Mucosa of rectum (tissue), 2 donors: ENCODE data around the gene LMBR1.
"Not testable (repeated sequence)": the region's sequence is repeated elsewhere in the genome, so short reads cannot be mapped to it uniquely, and the experiment has no call there.

ENCODE experiments used
- H3K27ac ChIP-seq, 2 donors: one replicate each; pipeline ENCODE4 v1.7.0; 2013; ENCODE audit warnings: inconsistent platforms in 2 of 2, low read depth in 2 of 2, low read length in 2 of 2
- H3K27me3 ChIP-seq, 2 donors: one replicate each; pipeline ENCODE4 v1.7.0; 2013; ENCODE audit warnings: low read length in 2 of 2; ENCODE audit not compliant: control insufficient read depth in 2 of 2, insufficient read depth in 2 of 2
- H3K36me3 ChIP-seq, 2 donors: one replicate each; pipeline ENCODE4 v1.7.0; 2013; ENCODE audit warnings: low read length in 2 of 2; ENCODE audit not compliant: control insufficient read depth in 2 of 2, insufficient read depth in 2 of 2
- H3K4me1 ChIP-seq, 2 donors: one replicate each; pipeline ENCODE4 v1.7.0; 2013; ENCODE audit warnings: low read length in 2 of 2, mild to moderate bottlenecking in 1 of 2; ENCODE audit not compliant: control insufficient read depth in 2 of 2, insufficient read depth in 2 of 2
- H3K4me3 ChIP-seq, 2 donors: one replicate each; pipeline ENCODE4 v1.7.0; 2013; ENCODE audit warnings: low read length in 2 of 2
- H3K9ac ChIP-seq, 2 donors: one replicate each; pipeline ENCODE4 v1.7.0; 2013; ENCODE audit warnings: low read length in 2 of 2, low read depth in 1 of 2, mild to moderate bottlenecking in 1 of 2
- H3K9me3 ChIP-seq, 2 donors: one replicate each; pipeline ENCODE4 v1.7.0; 2013; ENCODE audit warnings: low read length in 2 of 2; ENCODE audit not compliant: control insufficient read depth in 2 of 2
- donor health status: healthy.
- donor health status: Normal muscosa, but diverticular disease.

The LMBR1 gene

DNA sequence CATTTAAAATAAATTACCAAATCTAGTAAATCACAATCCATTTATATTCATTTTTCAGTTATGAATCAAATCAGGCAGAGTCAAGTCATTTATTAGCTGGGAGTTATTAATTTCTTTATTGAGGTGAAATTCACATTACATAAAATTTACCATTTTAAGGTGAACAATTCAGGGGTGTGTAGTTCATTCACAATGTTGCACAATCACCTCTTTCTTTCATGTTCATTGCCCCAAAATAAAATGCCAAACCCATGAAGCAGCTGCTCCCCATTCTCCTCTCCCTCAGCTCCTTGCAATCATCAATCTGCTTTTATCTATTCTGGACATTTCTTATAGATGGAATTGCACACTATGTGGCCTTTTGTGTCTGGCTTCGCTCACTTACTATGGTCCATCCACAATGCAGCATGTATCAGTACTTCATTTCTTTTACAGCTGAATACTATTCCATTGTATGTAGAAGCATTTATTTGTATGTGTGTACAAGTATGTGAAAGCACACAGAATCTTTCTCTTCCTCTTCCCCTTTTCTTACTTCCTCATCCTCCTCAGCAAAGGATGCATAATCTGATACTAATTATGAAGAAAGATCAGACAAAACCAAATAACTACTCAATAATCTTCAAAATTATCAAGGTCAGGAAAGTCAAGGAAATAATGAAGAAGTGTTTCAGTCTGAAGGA lies 60.6 kb downstream of the LMBR1 start:
- Histone ChIP-seq H3K9me3 (no peaks in the 10 kb centered on the region), H3K27ac (no peak overlapping the region), H3K27me3 (no peaks in the 10 kb centered on the region), H3K9ac (no peak overlapping the region), H3K36me3 (no peaks in the 10 kb centered on the region), H3K4me3 (no peak overlapping the region), H3K4me1 (no peaks in the 10 kb centered on the region)

DNA sequence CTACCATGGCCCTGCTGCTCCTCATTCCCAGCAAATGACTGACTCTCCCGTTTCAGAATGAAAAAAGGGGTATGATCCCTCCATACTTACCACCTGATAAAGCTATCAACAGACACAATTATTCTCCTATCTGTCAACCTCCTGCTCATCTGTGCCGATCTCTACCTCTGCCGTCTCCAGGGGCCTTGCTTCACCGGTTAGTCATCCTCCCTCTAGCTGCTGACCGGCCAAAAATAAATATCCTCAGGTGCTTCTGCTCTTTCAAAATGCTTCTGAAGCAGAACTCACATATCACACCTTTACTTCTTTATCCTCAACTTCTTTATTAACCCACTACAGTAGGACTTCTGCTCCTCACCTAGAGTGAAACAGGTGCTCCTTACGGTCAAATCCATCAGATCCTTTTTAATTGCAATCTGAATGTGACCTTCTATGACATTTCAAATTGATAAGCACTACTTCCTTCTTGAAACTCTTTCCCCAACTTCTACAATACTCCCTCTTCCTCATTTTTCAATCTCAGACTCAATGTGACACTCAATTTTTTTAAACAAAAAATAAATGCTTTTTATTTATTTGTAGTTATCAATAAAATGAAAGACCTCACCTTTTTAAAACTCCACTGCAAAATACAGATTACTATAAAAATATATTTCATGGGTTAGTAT lies 63.2 kb downstream of the LMBR1 start:
- Histone ChIP-seq H3K36me3 (no peaks in the 10 kb centered on the region), H3K9me3 (no peaks in the 10 kb centered on the region), H3K9ac (no peak overlapping the region), H3K27me3 (no peaks in the 10 kb centered on the region), H3K4me1 (no peaks in the 10 kb centered on the region), H3K27ac (no peak overlapping the region), H3K4me3 (no peak overlapping the region)

DNA sequence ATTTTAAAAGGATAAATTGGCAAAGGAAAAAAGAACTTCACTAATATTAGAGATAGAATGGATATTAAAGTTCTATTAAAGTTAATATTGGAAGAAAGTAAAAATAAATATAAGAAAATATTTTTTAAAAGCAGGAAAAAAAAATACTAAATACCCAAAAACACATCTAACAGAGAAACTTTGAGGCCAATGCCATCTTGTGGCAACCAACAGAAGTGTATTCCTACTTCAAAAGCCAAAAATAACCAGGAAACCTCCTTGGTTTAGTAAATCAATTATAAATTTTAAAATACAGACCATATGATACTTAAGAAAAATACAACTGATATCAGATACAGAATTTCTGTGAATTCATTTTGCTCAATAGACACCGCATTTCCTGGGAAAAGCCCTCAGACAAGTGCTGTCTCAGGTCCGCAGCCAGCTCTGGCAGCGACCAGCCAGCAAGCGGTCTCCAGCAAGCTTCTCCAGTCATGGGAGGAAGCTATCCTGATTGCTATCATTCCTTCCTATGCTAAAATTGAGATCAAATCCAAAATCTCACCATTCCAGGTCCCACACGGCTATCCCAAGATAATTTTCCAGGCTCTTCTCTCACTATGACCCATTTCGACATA lies 65.3 kb downstream of the LMBR1 start:
- no peak overlapping the region for H3K4me3 ChIP-seq
- H3K27me3 ChIP-seq = no peaks in the 10 kb centered on the region
- no peaks in the 10 kb centered on the region for H3K4me1 ChIP-seq
- no peak overlapping the region for H3K9ac ChIP-seq
- H3K36me3 ChIP-seq = no peaks in the 10 kb centered on the region
- no peak overlapping the region for H3K27ac ChIP-seq
- H3K9me3 ChIP-seq = no peaks in the 10 kb centered on the region

DNA sequence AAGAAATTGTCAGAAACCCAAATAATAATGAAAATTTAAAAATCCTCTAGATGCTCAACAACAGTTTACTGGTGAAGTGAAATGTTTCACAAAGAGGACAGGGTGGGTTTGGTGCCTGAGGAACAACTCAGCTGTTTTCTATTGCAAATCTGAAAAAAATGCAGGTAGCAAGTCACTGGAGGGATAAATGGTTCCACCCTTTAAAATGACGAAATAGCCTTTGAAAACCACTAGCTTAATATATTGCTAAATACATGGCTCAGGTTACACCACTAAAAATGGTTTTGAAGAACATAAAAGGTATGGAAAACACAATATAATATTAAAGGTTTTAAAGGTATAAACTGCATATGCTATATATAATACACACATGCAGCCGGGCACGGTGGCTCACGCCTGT lies 69.5 kb downstream of the LMBR1 start:
- no peaks in the 10 kb centered on the region for H3K36me3 ChIP-seq
- no peak overlapping the region for H3K4me3 ChIP-seq
- no peaks in the 10 kb centered on the region for H3K9me3 ChIP-seq
- no peaks in the 10 kb centered on the region for H3K27me3 ChIP-seq
- no peak overlapping the region for H3K9ac ChIP-seq
- H3K4me1 ChIP-seq = no peaks in the 10 kb centered on the region
- H3K27ac ChIP-seq = no peak overlapping the region

DNA sequence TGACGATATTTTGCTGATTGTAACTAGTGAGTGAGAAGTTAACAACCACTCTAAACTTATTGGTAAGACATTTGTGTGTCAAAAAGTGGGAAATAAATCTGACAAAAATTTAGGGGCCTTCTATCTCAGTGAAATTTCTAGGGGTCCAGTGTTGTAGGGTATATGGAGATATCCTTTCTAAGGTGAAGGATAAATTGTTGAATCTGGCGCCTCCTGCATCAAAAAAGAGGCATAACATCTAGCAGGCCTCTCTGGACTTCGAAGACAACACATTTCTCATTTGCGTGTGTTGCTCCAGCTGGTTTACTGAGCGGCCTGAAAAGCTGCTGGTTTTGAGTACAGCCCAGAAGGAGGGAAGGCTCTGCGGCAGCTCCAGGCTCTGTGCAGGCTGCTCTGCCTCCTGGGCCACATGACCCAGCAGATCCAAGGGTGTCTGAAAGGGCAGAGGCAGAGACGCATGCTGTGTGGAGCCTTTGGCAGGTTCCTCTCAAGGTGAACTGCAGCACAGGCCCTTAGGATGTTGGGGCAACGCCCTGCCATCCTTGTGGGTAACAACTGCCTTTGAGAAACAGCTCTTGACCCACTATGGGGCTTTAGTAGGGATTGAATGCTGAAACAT lies 72.4 kb downstream of the LMBR1 start:
- H3K36me3 ChIP-seq = no peaks in the 10 kb centered on the region
- no peak overlapping the region for H3K4me3 ChIP-seq
- no peak overlapping the region for H3K27ac ChIP-seq
- H3K9ac ChIP-seq = no peak overlapping the region
- H3K27me3 ChIP-seq = no peaks in the 10 kb centered on the region
- no peaks in the 10 kb centered on the region for H3K4me1 ChIP-seq
- no peaks in the 10 kb centered on the region for H3K9me3 ChIP-seq

DNA sequence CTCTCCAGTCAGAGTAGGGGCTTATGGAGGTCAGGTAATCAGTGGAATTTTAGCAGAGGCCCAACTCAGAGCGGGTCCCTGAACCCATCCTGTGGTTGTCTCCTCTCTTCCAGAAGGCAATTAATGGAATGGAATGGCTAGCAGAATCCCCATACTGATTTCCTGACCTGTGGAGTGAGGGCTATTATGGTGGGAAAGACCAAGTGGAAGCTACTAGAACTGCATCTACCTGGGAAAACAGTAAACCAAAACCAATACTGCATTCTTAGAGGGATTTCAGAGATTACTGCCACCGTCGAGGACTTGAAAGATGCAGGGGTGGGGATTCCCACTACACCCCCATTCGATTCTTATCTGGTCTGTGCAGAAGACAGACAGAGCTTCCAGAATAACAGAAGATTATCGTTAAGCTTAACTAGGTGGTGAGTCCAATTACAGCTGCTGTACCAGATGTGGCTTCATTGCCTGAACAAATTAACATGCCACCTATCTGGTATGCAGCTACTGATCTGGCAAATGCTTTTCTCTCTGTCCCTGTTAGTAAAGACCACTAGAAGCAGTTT lies 73.2 kb downstream of the LMBR1 start:
- Histone ChIP-seq H3K4me3 (no peak overlapping the region), H3K9ac (no peak overlapping the region), H3K9me3 (no peaks in the 10 kb centered on the region), H3K27ac (no peak overlapping the region), H3K27me3 (no peaks in the 10 kb centered on the region), H3K36me3 (no peaks in the 10 kb centered on the region), H3K4me1 (no peaks in the 10 kb centered on the region)

DNA sequence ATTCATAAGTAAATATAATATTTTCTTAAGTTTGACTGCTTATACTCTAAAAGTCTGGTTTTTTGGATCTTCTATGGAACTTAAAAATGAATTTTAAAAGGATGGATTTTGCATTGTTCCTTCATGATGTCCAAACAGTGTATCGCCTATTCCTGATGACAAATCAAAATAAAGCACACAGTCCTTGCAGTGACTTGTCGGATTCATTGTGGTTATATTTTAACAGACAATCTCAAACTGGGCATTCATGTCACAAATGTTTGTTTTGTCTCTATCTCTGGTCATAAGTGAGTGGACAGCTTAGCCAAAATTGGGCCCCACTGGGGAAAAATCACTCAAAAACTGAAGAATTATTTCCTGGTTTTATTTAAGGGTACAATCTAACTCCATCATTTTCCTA lies 74.8 kb downstream of the LMBR1 start:
- Histone ChIP-seq H3K27ac (no peak overlapping the region), H3K36me3 (no peaks in the 10 kb centered on the region), H3K9ac (no peak overlapping the region), H3K4me3 (no peak overlapping the region), H3K9me3 (no peaks in the 10 kb centered on the region), H3K27me3 (no peaks in the 10 kb centered on the region), H3K4me1 (no peaks in the 10 kb centered on the region)

DNA sequence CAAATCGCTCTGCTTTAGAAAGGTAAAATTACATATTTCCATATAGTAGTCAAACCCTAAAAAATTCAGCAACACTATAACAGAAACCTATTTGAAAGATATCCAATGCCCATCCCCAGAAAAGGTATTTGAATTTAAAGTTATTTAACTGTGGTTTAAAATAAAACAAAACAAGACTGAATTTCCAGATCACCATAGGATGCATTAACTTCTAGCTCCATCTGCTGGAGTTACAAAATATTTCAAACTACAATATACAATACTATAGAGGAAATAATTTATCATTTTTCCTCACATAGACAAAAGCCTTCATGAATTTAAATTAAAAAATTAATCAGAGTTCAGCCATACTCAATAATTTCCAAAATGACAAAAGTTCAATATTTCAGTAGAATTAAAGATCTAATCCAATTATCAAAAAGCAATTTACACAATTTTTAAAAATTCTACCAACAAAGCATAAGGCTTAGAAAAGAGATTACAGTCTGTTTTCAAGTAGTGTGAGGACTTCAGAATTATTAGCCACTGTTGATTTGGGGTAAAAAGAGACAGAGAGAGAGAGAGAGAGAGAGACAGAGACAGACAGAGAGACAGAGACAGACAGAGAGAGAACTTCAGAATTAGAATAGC lies 75.9 kb downstream of the LMBR1 start:
- no peak overlapping the region for H3K4me3 ChIP-seq
- no peaks in the 10 kb centered on the region for H3K36me3 ChIP-seq
- H3K4me1 ChIP-seq = no peaks in the 10 kb centered on the region
- no peak overlapping the region for H3K9ac ChIP-seq
- H3K27ac ChIP-seq = no peak overlapping the region
- no peaks in the 10 kb centered on the region for H3K9me3 ChIP-seq
- no peaks in the 10 kb centered on the region for H3K27me3 ChIP-seq

DNA sequence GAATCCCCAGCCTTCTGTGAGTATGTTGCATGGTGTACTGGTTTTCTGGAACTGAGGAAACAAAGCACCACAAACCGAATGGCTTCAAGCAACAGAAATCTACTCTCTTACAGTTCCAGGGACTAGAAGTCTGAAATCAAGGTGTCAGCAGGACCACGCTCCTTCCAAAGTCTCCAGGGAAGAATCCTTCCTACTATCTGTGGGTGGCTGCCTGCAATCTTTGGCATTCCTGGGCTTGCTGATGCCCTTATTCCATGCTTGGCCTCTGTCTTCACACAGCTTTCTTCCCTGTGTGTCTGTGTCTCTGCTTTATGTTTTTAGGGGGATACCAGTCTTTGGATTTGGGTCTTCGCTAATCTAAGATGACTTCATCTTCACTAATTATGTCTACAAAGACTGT lies 81.3 kb downstream of the LMBR1 start:
- Histone ChIP-seq H3K9ac (no peak overlapping the region), H3K27me3 (no peaks in the 10 kb centered on the region), H3K9me3 (no peaks in the 10 kb centered on the region), H3K27ac (no peak overlapping the region), H3K36me3 (no peaks in the 10 kb centered on the region), H3K4me1 (no peaks in the 10 kb centered on the region), H3K4me3 (no peak overlapping the region)

DNA sequence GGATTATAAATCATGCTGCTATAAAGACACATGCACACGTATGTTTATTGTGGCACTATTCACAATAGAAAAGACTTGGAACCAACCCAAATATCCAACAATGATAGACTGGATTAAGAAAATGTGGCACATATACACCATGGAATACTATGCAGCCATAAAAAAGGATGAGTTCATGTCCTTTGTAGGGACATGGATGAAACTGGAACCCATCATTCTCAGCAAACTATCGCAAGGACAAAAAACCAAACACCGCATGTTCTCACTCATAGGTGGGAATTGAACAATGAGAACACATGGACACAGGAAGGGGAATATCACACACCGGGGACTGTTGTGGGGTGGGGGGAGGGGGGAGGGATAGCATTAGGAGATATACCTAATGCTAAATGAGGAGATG lies 89.3 kb downstream of the LMBR1 start:
- not testable (repeated sequence) for H3K9ac ChIP-seq, H3K36me3 ChIP-seq, H3K4me1 ChIP-seq, H3K9me3 ChIP-seq, H3K27ac ChIP-seq, H3K27me3 ChIP-seq, H3K4me3 ChIP-seq
